ENCODE results near the gene SPSB4.

DNA sequence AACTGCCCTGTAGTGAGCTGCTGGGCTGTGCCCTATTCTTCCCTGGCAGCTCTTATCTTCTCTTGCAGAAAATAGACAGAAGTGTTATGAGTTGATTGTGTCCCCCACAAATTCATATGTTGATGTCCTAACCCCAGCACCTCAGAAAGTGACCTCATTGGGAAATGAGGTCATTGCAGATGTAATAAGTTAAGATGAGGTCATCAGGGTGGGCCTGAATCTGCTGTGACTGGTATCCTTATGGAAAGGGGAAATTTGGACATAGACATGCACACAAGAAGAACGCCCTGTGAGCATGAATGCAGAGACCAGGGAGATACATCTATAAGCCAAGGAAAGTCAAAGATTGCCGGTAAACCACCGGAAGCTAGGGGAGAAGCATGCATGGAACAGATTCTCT is 49.0 kb downstream of the SPSB4 start:
- TF ChIP-seq CTCF (conservative IDR thresholded peaks at IDR 0.05; ENCODE audit: low read length): no peak
- TF ChIP-seq EZH2phosphoT487 (IDR thresholded peaks at IDR 0.05; ENCODE audit: borderline replicate concordance, low read depth, low read length): no peak
